ENCODE measurements around the gene NUTM2D. TPM values are rescaled to one million over a fixed set of nuclear protein-coding genes. Genes with fewer than 3 reads are reported as not detected.
"Not testable (repeated sequence)": the region's sequence is repeated elsewhere in the genome, so short reads cannot be mapped to it uniquely, and the experiment has no call there.

NUTM2D gene
- total and polyA plus RNA-seq, 2 donors: 3.3 to 3.4 TPM

GRCh38 chr10:87329131-87329530 is 28.4 kb upstream of the NUTM2D start:
- not testable (repeated sequence) for H3K27ac ChIP-seq (ENCODE audit: low read depth in 1 of 2, low read length in 1 of 2); H3K9me3 ChIP-seq (ENCODE audit: control insufficient read depth in 2 of 2, insufficient read depth in 1 of 2, low read length in 1 of 2); H3K4me3 ChIP-seq (ENCODE audit: low read length in 2 of 2); H3K27me3 ChIP-seq (ENCODE audit: control insufficient read depth in 2 of 2, insufficient read depth in 1 of 2, low read length in 1 of 2); H3K36me3 ChIP-seq (ENCODE audit: control insufficient read depth in 2 of 2, insufficient read depth in 2 of 2, low read length in 1 of 2); DNase-seq (ENCODE audit: low read depth in 6 of 9, low spot score in 9 of 9); H3K4me1 ChIP-seq (ENCODE audit: control insufficient read depth in 2 of 2, insufficient read depth in 2 of 2, low read length in 2 of 2)
- WGBS: 98% methylated on average over 2 of the region's 2 CpGs

DNA sequence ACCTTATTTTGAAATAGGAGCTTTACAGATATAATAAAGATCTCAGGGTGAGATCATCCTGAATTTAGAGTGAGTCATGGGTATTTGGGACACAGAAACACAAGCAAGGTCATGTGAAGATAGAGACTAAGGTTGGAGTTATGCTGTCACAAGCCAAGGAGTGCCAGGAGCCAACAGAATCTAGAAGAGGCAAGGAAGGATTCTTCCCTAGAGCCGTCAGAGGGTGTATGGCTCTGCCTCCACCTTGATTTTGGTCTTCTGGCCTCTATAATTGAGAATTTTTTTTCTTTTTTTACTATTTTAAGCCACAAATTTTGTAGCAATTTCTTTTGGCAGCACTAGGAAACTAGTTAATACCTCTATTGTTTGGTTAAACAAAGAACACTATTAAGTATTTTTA is 24.9 kb upstream of the NUTM2D start:
- WGBS: 100% methylated on average over 1 of the region's 1 CpG
- not testable (repeated sequence) for H3K4me1 ChIP-seq (ENCODE audit: control insufficient read depth in 2 of 2, insufficient read depth in 2 of 2, low read length in 2 of 2); H3K36me3 ChIP-seq (ENCODE audit: control insufficient read depth in 2 of 2, insufficient read depth in 2 of 2, low read length in 1 of 2); DNase-seq (ENCODE audit: low read depth in 6 of 9, low spot score in 9 of 9); H3K4me3 ChIP-seq (ENCODE audit: low read length in 2 of 2); H3K27ac ChIP-seq (ENCODE audit: low read depth in 1 of 2, low read length in 1 of 2); H3K9me3 ChIP-seq (ENCODE audit: control insufficient read depth in 2 of 2, insufficient read depth in 1 of 2, low read length in 1 of 2); H3K27me3 ChIP-seq (ENCODE audit: control insufficient read depth in 2 of 2, insufficient read depth in 1 of 2, low read length in 1 of 2)

- not testable (repeated sequence) for H3K27me3 ChIP-seq (ENCODE audit: control insufficient read depth in 2 of 2, insufficient read depth in 1 of 2, low read length in 1 of 2); H3K9me3 ChIP-seq (ENCODE audit: control insufficient read depth in 2 of 2, insufficient read depth in 1 of 2, low read length in 1 of 2); H3K4me1 ChIP-seq (ENCODE audit: control insufficient read depth in 2 of 2, insufficient read depth in 2 of 2, low read length in 2 of 2); H3K27ac ChIP-seq (ENCODE audit: low read depth in 1 of 2, low read length in 1 of 2); H3K36me3 ChIP-seq (ENCODE audit: control insufficient read depth in 2 of 2, insufficient read depth in 2 of 2, low read length in 1 of 2); DNase-seq (ENCODE audit: low read depth in 6 of 9, low spot score in 9 of 9); H3K4me3 ChIP-seq (ENCODE audit: low read length in 2 of 2)
- 95% methylated on average over 3 of the region's 3 CpGs for WGBS
These were observed 17.1 kb upstream of the NUTM2D start for GRCh38 chr10:87340411-87340810.

DNA sequence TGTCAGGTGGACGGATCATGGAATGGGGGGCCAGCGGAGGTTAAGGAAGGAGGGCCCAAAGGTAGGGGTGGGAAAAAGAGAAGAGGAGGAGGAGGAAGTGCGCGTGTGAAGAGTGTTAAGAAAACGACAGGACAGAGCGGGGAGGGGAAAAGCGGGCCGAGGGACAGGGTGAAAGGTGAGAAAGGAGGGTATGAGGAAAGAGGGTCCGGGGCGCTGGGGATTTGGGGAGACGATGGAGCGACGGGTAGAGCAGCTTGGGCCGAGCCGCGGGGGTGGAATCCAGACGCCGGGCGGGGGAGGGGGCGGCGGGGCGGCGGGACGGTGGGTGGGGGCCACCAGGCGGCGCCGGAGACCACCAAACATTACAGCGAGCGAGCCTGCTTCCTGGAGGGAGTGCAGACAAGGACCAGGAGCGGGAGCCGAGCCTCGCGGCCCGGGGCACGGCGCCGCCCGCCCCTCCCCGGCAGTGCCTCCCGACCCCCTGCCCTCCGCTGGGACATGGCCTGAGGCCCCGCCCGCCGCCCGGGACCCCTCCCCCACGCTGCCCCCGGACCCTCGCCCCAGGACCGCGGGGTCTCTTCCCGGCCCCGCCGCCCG is 15.9 kb upstream of the NUTM2D start:
- peak in 1 of 9 donors; percentile 8 for DNase-seq (ENCODE audit: low read depth in 6 of 9, low spot score in 9 of 9)
- not testable (repeated sequence) for H3K36me3 ChIP-seq (ENCODE audit: control insufficient read depth in 2 of 2, insufficient read depth in 2 of 2, low read length in 1 of 2); H3K4me1 ChIP-seq (ENCODE audit: control insufficient read depth in 2 of 2, insufficient read depth in 2 of 2, low read length in 2 of 2); H3K27me3 ChIP-seq (ENCODE audit: control insufficient read depth in 2 of 2, insufficient read depth in 1 of 2, low read length in 1 of 2); H3K27ac ChIP-seq (ENCODE audit: low read depth in 1 of 2, low read length in 1 of 2); H3K9me3 ChIP-seq (ENCODE audit: control insufficient read depth in 2 of 2, insufficient read depth in 1 of 2, low read length in 1 of 2)
- WGBS: 0% methylated on average over 13 of the region's 54 CpGs
- H3K4me3 ChIP-seq (ENCODE audit: low read length in 2 of 2): peak overlapping the region; percentile 51 to 66

- peak overlapping the region; percentile 79 for H3K27ac ChIP-seq (ENCODE audit: low read depth in 1 of 2, low read length in 1 of 2)
- WGBS: under 1% methylated on average over 40 of the region's 43 CpGs
- not testable (repeated sequence) for H3K9me3 ChIP-seq (ENCODE audit: control insufficient read depth in 2 of 2, insufficient read depth in 1 of 2, low read length in 1 of 2); H3K4me1 ChIP-seq (ENCODE audit: control insufficient read depth in 2 of 2, insufficient read depth in 2 of 2, low read length in 2 of 2); H3K36me3 ChIP-seq (ENCODE audit: control insufficient read depth in 2 of 2, insufficient read depth in 2 of 2, low read length in 1 of 2); H3K27me3 ChIP-seq (ENCODE audit: control insufficient read depth in 2 of 2, insufficient read depth in 1 of 2, low read length in 1 of 2)
- peak in 8 of 9 donors; percentile 29 to 83 (median 62) for DNase-seq (ENCODE audit: low read depth in 6 of 9, low spot score in 9 of 9)
- H3K4me3 ChIP-seq (ENCODE audit: low read length in 2 of 2): peak overlapping the region; percentile 51 to 66
These were observed 15.3 kb upstream of the NUTM2D start for GRCh38 chr10:87342249-87342710.

GRCh38 chr10:87342711-87343258 is 14.8 kb upstream of the NUTM2D start:
- peak in 8 of 9 donors; percentile 34 to 91 (median 76) for DNase-seq (ENCODE audit: low read depth in 6 of 9, low spot score in 9 of 9)
- H3K9me3 ChIP-seq (ENCODE audit: control insufficient read depth in 2 of 2, insufficient read depth in 1 of 2, low read length in 1 of 2); H3K36me3 ChIP-seq (ENCODE audit: control insufficient read depth in 2 of 2, insufficient read depth in 2 of 2, low read length in 1 of 2); H3K27me3 ChIP-seq (ENCODE audit: control insufficient read depth in 2 of 2, insufficient read depth in 1 of 2, low read length in 1 of 2); H3K4me1 ChIP-seq (ENCODE audit: control insufficient read depth in 2 of 2, insufficient read depth in 2 of 2, low read length in 2 of 2): not testable (repeated sequence)
- Histone ChIP-seq H3K27ac (ENCODE audit: low read depth in 1 of 2, low read length in 1 of 2) (peak overlapping the region; percentile 80 to 84), H3K4me3 (ENCODE audit: low read length in 2 of 2) (peak overlapping the region; percentile 47 to 51)
- WGBS: under 1% methylated on average over 53 of the region's 65 CpGs

DNA sequence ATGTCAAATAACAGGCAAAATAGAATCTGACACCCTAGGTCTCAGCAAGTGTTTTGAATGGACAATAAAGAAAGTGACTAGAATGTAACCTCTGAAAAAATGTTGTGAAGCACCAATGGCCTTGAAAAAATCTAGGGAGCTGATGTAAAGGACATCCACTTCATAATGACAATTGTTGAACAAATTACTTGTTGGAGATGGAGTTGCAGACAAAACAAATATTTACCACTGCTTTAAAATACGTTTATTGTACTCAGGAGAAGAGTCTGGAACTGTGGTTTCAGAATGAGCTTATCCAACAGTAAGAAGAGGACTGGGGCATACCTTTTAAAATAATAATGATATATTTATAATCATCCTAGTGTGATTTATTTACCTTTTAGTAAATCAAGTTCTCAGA is 11.8 kb upstream of the NUTM2D start:
- not testable (repeated sequence) for H3K27me3 ChIP-seq (ENCODE audit: control insufficient read depth in 2 of 2, insufficient read depth in 1 of 2, low read length in 1 of 2); H3K36me3 ChIP-seq (ENCODE audit: control insufficient read depth in 2 of 2, insufficient read depth in 2 of 2, low read length in 1 of 2); H3K4me3 ChIP-seq (ENCODE audit: low read length in 2 of 2); DNase-seq (ENCODE audit: low read depth in 6 of 9, low spot score in 9 of 9); H3K9me3 ChIP-seq (ENCODE audit: control insufficient read depth in 2 of 2, insufficient read depth in 1 of 2, low read length in 1 of 2); H3K27ac ChIP-seq (ENCODE audit: low read depth in 1 of 2, low read length in 1 of 2); H3K4me1 ChIP-seq (ENCODE audit: control insufficient read depth in 2 of 2, insufficient read depth in 2 of 2, low read length in 2 of 2)
- WGBS: 95% methylated on average over 1 of the region's 1 CpG

- not testable (repeated sequence) for H3K27ac ChIP-seq (ENCODE audit: low read depth in 1 of 2, low read length in 1 of 2); DNase-seq (ENCODE audit: low read depth in 6 of 9, low spot score in 9 of 9); H3K4me3 ChIP-seq (ENCODE audit: low read length in 2 of 2); H3K4me1 ChIP-seq (ENCODE audit: control insufficient read depth in 2 of 2, insufficient read depth in 2 of 2, low read length in 2 of 2); H3K9me3 ChIP-seq (ENCODE audit: control insufficient read depth in 2 of 2, insufficient read depth in 1 of 2, low read length in 1 of 2); H3K27me3 ChIP-seq (ENCODE audit: control insufficient read depth in 2 of 2, insufficient read depth in 1 of 2, low read length in 1 of 2); H3K36me3 ChIP-seq (ENCODE audit: control insufficient read depth in 2 of 2, insufficient read depth in 2 of 2, low read length in 1 of 2)
- WGBS: 99% methylated on average over 2 of the region's 2 CpGs
These were observed 7.4 kb upstream of the NUTM2D start for GRCh38 chr10:87350161-87350560.

DNA sequence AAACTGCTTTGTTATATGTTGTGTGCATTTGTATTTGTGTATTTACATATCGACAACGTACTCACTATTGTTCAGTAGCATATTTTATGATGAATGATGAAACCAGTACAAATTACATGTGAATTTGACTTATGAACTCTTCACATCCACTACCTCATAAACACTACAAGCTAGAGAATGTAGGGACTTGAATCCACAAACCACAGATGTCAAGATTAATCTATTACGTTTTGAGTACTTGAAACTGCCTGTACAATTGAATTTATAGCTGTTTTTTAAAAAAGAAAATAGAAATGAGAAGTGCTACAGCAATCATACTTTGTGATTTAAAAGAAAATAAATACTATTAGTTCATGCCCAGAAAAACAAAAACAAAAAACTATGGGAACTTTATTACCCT is 4.7 kb upstream of the NUTM2D start:
- DNase-seq (ENCODE audit: low read depth in 6 of 9, low spot score in 9 of 9); H3K4me1 ChIP-seq (ENCODE audit: control insufficient read depth in 2 of 2, insufficient read depth in 2 of 2, low read length in 2 of 2); H3K27ac ChIP-seq (ENCODE audit: low read depth in 1 of 2, low read length in 1 of 2); H3K9me3 ChIP-seq (ENCODE audit: control insufficient read depth in 2 of 2, insufficient read depth in 1 of 2, low read length in 1 of 2); H3K4me3 ChIP-seq (ENCODE audit: low read length in 2 of 2); H3K36me3 ChIP-seq (ENCODE audit: control insufficient read depth in 2 of 2, insufficient read depth in 2 of 2, low read length in 1 of 2); H3K27me3 ChIP-seq (ENCODE audit: control insufficient read depth in 2 of 2, insufficient read depth in 1 of 2, low read length in 1 of 2): not testable (repeated sequence)
- WGBS: 43% methylated on average over 3 of the region's 3 CpGs
